Tibial nerve (tissue), 3 donors: ENCODE measurements around the gene ARHGAP25.

Source experiments
- POLR2A ChIP-seq, 2 donors: fragments of 450-650 bp; IDR thresholded peaks; one replicate each; pipeline ENCODE4 v1.6.1; 2017; ENCODE audit warnings: antibody characterized with exemption in 2 of 2, mild to moderate bottlenecking in 2 of 2, moderate library complexity in 2 of 2
- TF ChIP-seq, protein P1 (sequence below), 5 experiments: fragments of 200-600 bp in 3 of 5; fragments of 450-650 bp in 2 of 5; sonication (generic) in 3 of 5; IDR thresholded peaks; one replicate each; pipeline ENCODE4 v1.5.1; 2016 to 2019; ENCODE audit warnings: antibody characterized with exemption in 5 of 5, mild to moderate bottlenecking in 3 of 5, moderate library complexity in 2 of 5

DNA sequence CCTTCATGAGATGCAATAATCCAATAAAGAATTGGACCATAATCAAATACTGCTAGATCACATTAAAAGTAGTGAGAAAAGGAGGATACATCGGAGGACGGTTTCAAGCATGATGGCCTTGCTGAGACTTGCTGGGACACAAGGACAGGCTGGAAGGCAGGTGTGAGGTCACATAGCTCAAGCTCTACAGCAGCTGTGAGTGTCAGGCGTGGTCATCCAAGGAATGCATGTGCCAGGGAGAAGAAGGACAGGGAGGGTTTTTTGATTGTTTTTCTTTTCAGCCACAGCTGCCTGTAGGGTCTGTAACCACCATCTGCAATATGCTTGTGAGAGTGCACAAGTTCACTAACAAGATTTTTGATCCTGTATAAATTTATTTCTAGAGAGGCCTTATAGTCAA lies 79.0 kb downstream of the ARHGAP25 start:
- TF ChIP-seq, protein P1, sequence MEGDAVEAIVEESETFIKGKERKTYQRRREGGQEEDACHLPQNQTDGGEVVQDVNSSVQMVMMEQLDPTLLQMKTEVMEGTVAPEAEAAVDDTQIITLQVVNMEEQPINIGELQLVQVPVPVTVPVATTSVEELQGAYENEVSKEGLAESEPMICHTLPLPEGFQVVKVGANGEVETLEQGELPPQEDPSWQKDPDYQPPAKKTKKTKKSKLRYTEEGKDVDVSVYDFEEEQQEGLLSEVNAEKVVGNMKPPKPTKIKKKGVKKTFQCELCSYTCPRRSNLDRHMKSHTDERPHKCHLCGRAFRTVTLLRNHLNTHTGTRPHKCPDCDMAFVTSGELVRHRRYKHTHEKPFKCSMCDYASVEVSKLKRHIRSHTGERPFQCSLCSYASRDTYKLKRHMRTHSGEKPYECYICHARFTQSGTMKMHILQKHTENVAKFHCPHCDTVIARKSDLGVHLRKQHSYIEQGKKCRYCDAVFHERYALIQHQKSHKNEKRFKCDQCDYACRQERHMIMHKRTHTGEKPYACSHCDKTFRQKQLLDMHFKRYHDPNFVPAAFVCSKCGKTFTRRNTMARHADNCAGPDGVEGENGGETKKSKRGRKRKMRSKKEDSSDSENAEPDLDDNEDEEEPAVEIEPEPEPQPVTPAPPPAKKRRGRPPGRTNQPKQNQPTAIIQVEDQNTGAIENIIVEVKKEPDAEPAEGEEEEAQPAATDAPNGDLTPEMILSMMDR (IDR thresholded peaks at IDR 0.05) = no peak
- TF ChIP-seq POLR2A (IDR thresholded peaks at IDR 0.05) = no peak
